Osteocyte (in vitro differentiated cells): ENCODE results near the gene TMEM214. TPM values are rescaled to one million over a fixed set of nuclear protein-coding genes. Genes with fewer than 3 reads are reported as not detected.

Experiments
- DNase-seq: peaks from one replicate; pipeline ENCODE4 v3.0.0; 2021; ENCODE audit warnings: mixed read lengths; ENCODE audit not compliant: unreplicated experiment; ENCODE audit errors: extremely low spot score
- H3K27ac Mint-ChIP-seq: one replicate; pipeline ENCODE4 v1.8.0; 2021; ENCODE audit warnings: mild to moderate bottlenecking, mixed read lengths; ENCODE audit not compliant: unreplicated experiment
- H3K27me3 Mint-ChIP-seq: one replicate; pipeline ENCODE4 v1.8.0; 2021; ENCODE audit warnings: mixed read lengths; ENCODE audit not compliant: unreplicated experiment
- H3K36me3 Mint-ChIP-seq: one replicate; pipeline ENCODE4 v1.8.0; 2021; ENCODE audit warnings: mixed read lengths; ENCODE audit not compliant: unreplicated experiment
- H3K4me1 Mint-ChIP-seq: one replicate; pipeline ENCODE4 v1.8.0; 2021; ENCODE audit warnings: mixed read lengths; ENCODE audit not compliant: unreplicated experiment
- H3K4me3 Mint-ChIP-seq: one replicate; pipeline ENCODE4 v1.8.0; 2021; ENCODE audit warnings: mild to moderate bottlenecking, moderate library complexity, mixed read lengths; ENCODE audit not compliant: unreplicated experiment
- H3K9me3 Mint-ChIP-seq: one replicate; pipeline ENCODE4 v1.8.0; 2021; ENCODE audit warnings: mixed read lengths; ENCODE audit not compliant: unreplicated experiment
- total RNA-seq: library from RNA; stranded (reverse); gene quantifications from 2 replicates; pipeline ENCODE4 v1.2.1, GENCODE V29; 2021
- TF ChIP-seq, protein P1 (sequence below): fragments of 200-600 bp; sonication (generic); IDR thresholded peaks from 2 replicates; pipeline ENCODE4 v1.5.0; 2021; ENCODE audit warnings: antibody characterized with exemption, mild to moderate bottlenecking, moderate library complexity

Gene TMEM214
- total RNA-seq, 1 donor from 2014 or later = 118 TPM

- DNase-seq = no peak
Measured at GRCh38 chr2:26998323-26998722, 34.4 kb upstream of the TMEM214 start.

DNA sequence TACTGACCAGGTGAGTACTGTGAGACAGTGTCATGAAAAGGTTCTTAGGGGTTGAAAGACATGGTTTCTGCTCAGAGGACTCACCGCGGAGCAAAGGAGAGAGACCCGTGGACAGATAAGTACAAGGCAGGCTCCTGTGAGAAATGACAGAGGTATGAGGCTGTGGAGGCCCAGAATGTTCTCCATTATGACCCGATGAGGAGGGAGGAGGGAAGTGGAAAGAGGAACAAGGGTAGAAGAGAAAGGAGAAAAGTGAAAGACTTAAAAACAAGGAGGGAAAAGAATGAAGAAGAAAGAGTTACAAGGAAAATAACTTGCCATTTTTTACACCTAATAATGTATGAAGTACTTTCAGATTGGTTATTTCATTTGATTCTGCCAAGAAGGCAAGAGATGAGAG is 32.5 kb upstream of the TMEM214 start:
- H3K4me3 Mint-ChIP-seq = no peak overlapping the region
- TF ChIP-seq, protein P1, sequence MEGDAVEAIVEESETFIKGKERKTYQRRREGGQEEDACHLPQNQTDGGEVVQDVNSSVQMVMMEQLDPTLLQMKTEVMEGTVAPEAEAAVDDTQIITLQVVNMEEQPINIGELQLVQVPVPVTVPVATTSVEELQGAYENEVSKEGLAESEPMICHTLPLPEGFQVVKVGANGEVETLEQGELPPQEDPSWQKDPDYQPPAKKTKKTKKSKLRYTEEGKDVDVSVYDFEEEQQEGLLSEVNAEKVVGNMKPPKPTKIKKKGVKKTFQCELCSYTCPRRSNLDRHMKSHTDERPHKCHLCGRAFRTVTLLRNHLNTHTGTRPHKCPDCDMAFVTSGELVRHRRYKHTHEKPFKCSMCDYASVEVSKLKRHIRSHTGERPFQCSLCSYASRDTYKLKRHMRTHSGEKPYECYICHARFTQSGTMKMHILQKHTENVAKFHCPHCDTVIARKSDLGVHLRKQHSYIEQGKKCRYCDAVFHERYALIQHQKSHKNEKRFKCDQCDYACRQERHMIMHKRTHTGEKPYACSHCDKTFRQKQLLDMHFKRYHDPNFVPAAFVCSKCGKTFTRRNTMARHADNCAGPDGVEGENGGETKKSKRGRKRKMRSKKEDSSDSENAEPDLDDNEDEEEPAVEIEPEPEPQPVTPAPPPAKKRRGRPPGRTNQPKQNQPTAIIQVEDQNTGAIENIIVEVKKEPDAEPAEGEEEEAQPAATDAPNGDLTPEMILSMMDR = no peak
- H3K27ac Mint-ChIP-seq = no peak overlapping the region
- H3K9me3 Mint-ChIP-seq = no peaks in the 10 kb centered on the region
- H3K27me3 Mint-ChIP-seq = peaks cover 3% of the 10 kb centered on the region
- H3K4me1 Mint-ChIP-seq = peaks cover 6% of the 10 kb centered on the region
- no peak for DNase-seq
- no peaks in the 10 kb centered on the region for H3K36me3 Mint-ChIP-seq

More at GRCh38 chr2:26998323-26998722, 34.4 kb upstream of the TMEM214 start:
- Mint-ChIP-seq H3K36me3 (no peaks in the 10 kb centered on the region), H3K4me1 (no peaks in the 10 kb centered on the region), H3K9me3 (no peaks in the 10 kb centered on the region), H3K4me3 (no peak overlapping the region), H3K27ac (no peak overlapping the region), H3K27me3 (peaks cover 3% of the 10 kb centered on the region)
- TF ChIP-seq, protein P1 = no peak

DNA sequence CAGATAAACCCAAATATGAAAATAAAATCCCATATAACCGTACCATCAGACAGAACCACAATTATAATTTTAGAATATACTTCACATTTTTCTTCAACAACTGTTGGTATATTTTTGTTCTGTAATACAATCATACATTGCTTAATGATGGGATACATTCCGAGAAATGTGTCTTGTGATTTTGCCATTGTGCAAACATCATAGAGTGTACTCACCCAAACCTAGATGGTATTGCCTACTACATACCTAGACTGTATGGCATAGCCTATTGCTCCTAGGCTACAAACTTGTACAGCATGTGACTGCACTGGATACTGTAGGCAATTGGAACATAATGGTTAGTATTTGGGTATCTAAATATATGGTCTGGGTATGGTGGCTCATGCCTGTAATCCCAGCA is 31.8 kb upstream of the TMEM214 start:
- Mint-ChIP-seq H3K4me3 (no peak overlapping the region), H3K4me1 (peaks cover 6% of the 10 kb centered on the region), H3K9me3 (no peaks in the 10 kb centered on the region), H3K27me3 (peaks cover 3% of the 10 kb centered on the region), H3K36me3 (no peaks in the 10 kb centered on the region), H3K27ac (no peak overlapping the region)
- DNase-seq = no peak
- TF ChIP-seq, protein P1 = no peak

- peaks cover 3% of the 10 kb centered on the region for H3K27me3 Mint-ChIP-seq
- no peak for DNase-seq
- TF ChIP-seq, protein P1 = no peak
- H3K27ac Mint-ChIP-seq = no peak overlapping the region
- H3K9me3 Mint-ChIP-seq = no peaks in the 10 kb centered on the region
- no peak overlapping the region for H3K4me3 Mint-ChIP-seq
- H3K36me3 Mint-ChIP-seq = no peaks in the 10 kb centered on the region
- peaks cover 6% of the 10 kb centered on the region for H3K4me1 Mint-ChIP-seq
Measured at GRCh38 chr2:27001950-27002349, 30.8 kb upstream of the TMEM214 start.

DNA sequence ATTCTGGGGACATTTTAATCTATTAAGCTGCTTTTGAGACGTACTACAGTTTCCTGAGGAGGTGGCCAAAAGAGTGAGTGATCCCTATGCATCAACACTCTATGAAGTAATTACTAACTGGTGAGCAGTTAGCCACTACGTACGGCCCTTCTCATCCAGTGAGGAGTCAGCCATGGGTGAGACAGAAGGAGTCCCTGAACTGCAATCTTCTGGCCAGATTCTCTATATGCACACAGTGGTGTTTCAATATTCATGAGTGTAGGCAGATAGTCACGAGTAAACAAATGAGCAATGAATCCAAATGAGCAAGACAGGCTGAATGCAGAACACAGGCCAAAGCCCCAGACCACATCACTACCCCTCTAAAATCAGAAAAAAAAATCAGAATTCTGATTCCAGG is 29.8 kb upstream of the TMEM214 start:
- DNase-seq = no peak
- Mint-ChIP-seq H3K4me3 (no peak overlapping the region), H3K36me3 (no peaks in the 10 kb centered on the region), H3K27ac (no peak overlapping the region), H3K27me3 (no peaks in the 10 kb centered on the region), H3K4me1 (peaks cover 6% of the 10 kb centered on the region), H3K9me3 (no peaks in the 10 kb centered on the region)
- TF ChIP-seq, protein P1 = no peak
